OCI-LY7 (cell line): ENCODE measurements around the gene CCNL1.

Experiments used
- EZH2phosphoT487 ChIP-seq: fragments of 200-600 bp; sonication (generic); IDR thresholded peaks from 2 replicates; pipeline ENCODE4 v1.6.1; 2018; ENCODE audit warnings: low read depth, borderline replicate concordance, mild to moderate bottlenecking, mixed run types, antibody characterized with exemption, low read length, moderate library complexity, mixed read lengths
- TF ChIP-seq, protein P1 (sequence below): fragments of 200-600 bp; sonication (generic); conservative IDR thresholded peaks from 2 replicates; pipeline ENCODE4 v1.5.1; 2014; ENCODE audit warnings: mild to moderate bottlenecking, antibody characterized with exemption, low read length, moderate library complexity, mixed read lengths

DNA sequence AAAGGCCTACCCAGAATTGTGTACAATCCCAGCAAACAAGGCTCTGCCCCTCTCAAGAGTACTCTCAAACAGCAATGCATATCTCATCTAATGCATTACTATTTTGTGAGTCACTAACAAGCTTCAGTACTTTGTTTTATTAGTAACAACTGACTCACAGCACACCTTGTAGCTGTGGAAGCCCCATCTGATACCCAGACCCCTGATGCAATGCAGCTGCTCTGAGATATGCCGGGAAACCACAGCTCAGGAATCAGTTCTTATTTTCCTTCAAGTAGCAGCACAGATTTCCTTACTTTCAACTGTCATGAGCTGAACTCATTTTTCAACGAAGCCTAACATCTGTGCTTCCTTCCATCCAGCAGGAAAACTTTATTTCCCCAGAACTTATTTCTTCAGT is 37.8 kb downstream of the CCNL1 start:
- TF ChIP-seq, protein P1, sequence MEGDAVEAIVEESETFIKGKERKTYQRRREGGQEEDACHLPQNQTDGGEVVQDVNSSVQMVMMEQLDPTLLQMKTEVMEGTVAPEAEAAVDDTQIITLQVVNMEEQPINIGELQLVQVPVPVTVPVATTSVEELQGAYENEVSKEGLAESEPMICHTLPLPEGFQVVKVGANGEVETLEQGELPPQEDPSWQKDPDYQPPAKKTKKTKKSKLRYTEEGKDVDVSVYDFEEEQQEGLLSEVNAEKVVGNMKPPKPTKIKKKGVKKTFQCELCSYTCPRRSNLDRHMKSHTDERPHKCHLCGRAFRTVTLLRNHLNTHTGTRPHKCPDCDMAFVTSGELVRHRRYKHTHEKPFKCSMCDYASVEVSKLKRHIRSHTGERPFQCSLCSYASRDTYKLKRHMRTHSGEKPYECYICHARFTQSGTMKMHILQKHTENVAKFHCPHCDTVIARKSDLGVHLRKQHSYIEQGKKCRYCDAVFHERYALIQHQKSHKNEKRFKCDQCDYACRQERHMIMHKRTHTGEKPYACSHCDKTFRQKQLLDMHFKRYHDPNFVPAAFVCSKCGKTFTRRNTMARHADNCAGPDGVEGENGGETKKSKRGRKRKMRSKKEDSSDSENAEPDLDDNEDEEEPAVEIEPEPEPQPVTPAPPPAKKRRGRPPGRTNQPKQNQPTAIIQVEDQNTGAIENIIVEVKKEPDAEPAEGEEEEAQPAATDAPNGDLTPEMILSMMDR, result no peak
- TF ChIP-seq EZH2phosphoT487, result no peak
